SK-N-SH treated with all-trans-retinoic acid at 6 μM for 48 hours (cell line): ENCODE data around the gene CPA5.

ENCODE experiments used
- ATAC-seq: fragments of 200-7000 bp; cut with Tn5 transposase; 3 replicates; pipeline ENCODE4 v1.9.1; 2020; ENCODE audit warnings: mild to moderate bottlenecking, moderate library complexity
- CSDC2 ChIP-seq: fragments of 250-450 bp; sonication (Bioruptor Pico); IDR thresholded peaks from 2 replicates; pipeline ENCODE4 v1.5.0; 2020; ENCODE audit warnings: mild to moderate bottlenecking, moderate library complexity
- ESRRG ChIP-seq: fragments of 250-450 bp; sonication (Bioruptor Pico); IDR thresholded peaks from 2 replicates; pipeline ENCODE4 v1.6.1; 2021; ENCODE audit warnings: mild to moderate bottlenecking
- ISL1 ChIP-seq: fragments of 250-450 bp; sonication (Bioruptor Pico); IDR thresholded peaks from 2 replicates; pipeline ENCODE4 v2.1.2; 2022; ENCODE audit warnings: mild to moderate bottlenecking, moderate library complexity
- OSR1 ChIP-seq: fragments of 250-450 bp; sonication (Bioruptor Pico); IDR thresholded peaks from 2 replicates; pipeline ENCODE4 v1.8.0; 2022; ENCODE audit warnings: moderate library complexity, mild to moderate bottlenecking, inconsistent platforms
- PPARA ChIP-seq: fragments of 250-450 bp; sonication (Bioruptor Pico); IDR thresholded peaks from 2 replicates; pipeline ENCODE4 v1.5.0; 2020; ENCODE audit warnings: mild to moderate bottlenecking, borderline replicate concordance
- RARB ChIP-seq: fragments of 250-450 bp; sonication (Bioruptor Pico); IDR thresholded peaks from 2 replicates; pipeline ENCODE4 v1.8.0; 2021; ENCODE audit warnings: mild to moderate bottlenecking, moderate library complexity
- TCF4 ChIP-seq: fragments of 250-450 bp; sonication (Bioruptor Pico); IDR thresholded peaks from 2 replicates; pipeline ENCODE4 v1.8.0; 2021; ENCODE audit warnings: mild to moderate bottlenecking, moderate library complexity, borderline replicate concordance
- TOX ChIP-seq: fragments of 250-450 bp; sonication (Bioruptor Pico); IDR thresholded peaks from 2 replicates; pipeline ENCODE4 v1.8.0; 2021; ENCODE audit warnings: mild to moderate bottlenecking, moderate library complexity, borderline replicate concordance
- TSHZ2 ChIP-seq: fragments of 250-450 bp; sonication (Bioruptor Pico); IDR thresholded peaks from 2 replicates; pipeline ENCODE4 v1.5.0; 2020; ENCODE audit warnings: mild to moderate bottlenecking, moderate library complexity
- ZC3H10 ChIP-seq: fragments of 250-450 bp; sonication (Bioruptor Pico); IDR thresholded peaks from 2 replicates; pipeline ENCODE4 v1.5.1; 2021; ENCODE audit warnings: mild to moderate bottlenecking, moderate library complexity
- ZFP3 ChIP-seq: fragments of 250-450 bp; sonication (Bioruptor Pico); IDR thresholded peaks from 2 replicates; pipeline ENCODE4 v1.5.0; 2020; ENCODE audit warnings: mild to moderate bottlenecking, moderate library complexity
- ZFP30 ChIP-seq: fragments of 450-650 bp; formaldehyde crosslinking; IDR thresholded peaks from 2 replicates; pipeline ENCODE4 v1.5.0; 2022; ENCODE audit warnings: mild to moderate bottlenecking, moderate library complexity
- ZNF565 ChIP-seq: fragments of 450-650 bp; formaldehyde crosslinking; conservative IDR thresholded peaks from 2 replicates; pipeline ENCODE4 v1.5.0; 2020; ENCODE audit warnings: low read depth, mild to moderate bottlenecking, moderate library complexity
- ZNF70 ChIP-seq: fragments of 450-650 bp; formaldehyde crosslinking; IDR thresholded peaks from 2 replicates; pipeline ENCODE4 v1.5.0; 2020; ENCODE audit warnings: mild to moderate bottlenecking, moderate library complexity
- ZNF8 ChIP-seq: fragments of 450-650 bp; formaldehyde crosslinking; IDR thresholded peaks from 2 replicates; pipeline ENCODE4 v1.5.0; 2020; ENCODE audit warnings: mild to moderate bottlenecking, moderate library complexity
- TF ChIP-seq, protein P1 (sequence below): fragments of 250-450 bp; sonication (Bioruptor Pico); IDR thresholded peaks from 2 replicates; pipeline ENCODE4 v1.8.0; 2020; ENCODE audit warnings: mild to moderate bottlenecking, moderate library complexity, borderline replicate concordance
- TF ChIP-seq, protein P2 (sequence below): fragments of 250-450 bp; sonication (Bioruptor Pico); IDR thresholded peaks from 2 replicates; pipeline ENCODE4 v1.8.0; 2021; ENCODE audit warnings: low read depth, mild to moderate bottlenecking, moderate library complexity, borderline replicate concordance
- TF ChIP-seq, protein P3 (sequence below): fragments of 250-450 bp; sonication (Bioruptor Pico); IDR thresholded peaks from 2 replicates; pipeline ENCODE4 v1.5.1; 2021; ENCODE audit warnings: mild to moderate bottlenecking, moderate library complexity

Gene CPA5

DNA sequence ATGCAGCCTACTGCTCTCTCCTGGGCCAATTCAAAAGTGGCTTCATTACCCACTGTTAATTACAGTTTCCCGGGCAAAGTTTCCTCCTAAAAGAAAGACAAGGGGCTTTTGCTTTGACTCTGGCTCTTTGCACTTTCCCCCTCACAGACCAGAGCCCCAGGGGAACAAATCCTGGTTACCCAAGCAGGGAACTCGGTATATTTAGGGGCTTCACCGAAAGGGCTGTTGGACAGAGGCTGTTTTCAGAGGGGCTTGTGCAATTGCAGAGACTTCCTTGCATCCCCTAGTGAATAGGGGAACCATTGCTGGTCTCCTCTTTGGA, 42.7 kb downstream of the CPA5 start:
- TF ChIP-seq ESRRG (CRISPR knock-in tag) (no peak), ISL1 (CRISPR knock-in tag) (no peak), ZNF565 (CRISPR knock-in tag) (no peak), TSHZ2 (CRISPR knock-in tag) (no peak)
- no peak for ATAC-seq

GRCh38 chr7:130387628-130388403, 43.2 kb downstream of the CPA5 start:
- ATAC-seq, result no peak

DNA sequence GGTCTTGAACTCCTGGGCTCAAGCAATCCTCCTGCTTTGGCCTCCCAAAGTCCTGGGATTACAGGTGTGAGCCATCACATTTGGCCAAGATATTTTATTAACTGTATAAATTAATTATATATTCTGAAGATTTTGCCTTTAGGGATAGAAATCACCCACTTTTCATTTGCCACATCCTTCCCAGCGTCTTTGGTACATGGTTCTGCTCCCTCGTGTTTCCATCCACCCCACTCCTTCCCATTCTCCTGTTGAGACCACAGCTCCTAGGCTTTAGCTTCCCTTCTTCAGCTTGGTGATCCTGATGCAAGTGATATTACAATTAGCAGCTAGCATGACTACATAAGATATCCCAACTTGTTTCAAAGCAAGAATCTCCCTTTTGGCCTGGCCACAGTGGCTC, 44.1 kb downstream of the CPA5 start:
- no peak for ATAC-seq
- TF ChIP-seq, protein P1, sequence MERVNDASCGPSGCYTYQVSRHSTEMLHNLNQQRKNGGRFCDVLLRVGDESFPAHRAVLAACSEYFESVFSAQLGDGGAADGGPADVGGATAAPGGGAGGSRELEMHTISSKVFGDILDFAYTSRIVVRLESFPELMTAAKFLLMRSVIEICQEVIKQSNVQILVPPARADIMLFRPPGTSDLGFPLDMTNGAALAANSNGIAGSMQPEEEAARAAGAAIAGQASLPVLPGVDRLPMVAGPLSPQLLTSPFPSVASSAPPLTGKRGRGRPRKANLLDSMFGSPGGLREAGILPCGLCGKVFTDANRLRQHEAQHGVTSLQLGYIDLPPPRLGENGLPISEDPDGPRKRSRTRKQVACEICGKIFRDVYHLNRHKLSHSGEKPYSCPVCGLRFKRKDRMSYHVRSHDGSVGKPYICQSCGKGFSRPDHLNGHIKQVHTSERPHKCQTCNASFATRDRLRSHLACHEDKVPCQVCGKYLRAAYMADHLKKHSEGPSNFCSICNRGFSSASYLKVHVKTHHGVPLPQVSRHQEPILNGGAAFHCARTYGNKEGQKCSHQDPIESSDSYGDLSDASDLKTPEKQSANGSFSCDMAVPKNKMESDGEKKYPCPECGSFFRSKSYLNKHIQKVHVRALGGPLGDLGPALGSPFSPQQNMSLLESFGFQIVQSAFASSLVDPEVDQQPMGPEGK (CRISPR knock-in tag), result no peak
- TF ChIP-seq TCF4 (CRISPR knock-in tag), result no peak

More at GRCh38 chr7:130387628-130388403, 43.2 kb downstream of the CPA5 start:
- no peak for TF ChIP-seq RARB
- TF ChIP-seq OSR1 (CRISPR knock-in tag), result no peak
- no peak for TF ChIP-seq ZFP30 (CRISPR knock-in tag)
- no peak for TF ChIP-seq ZNF70 (CRISPR knock-in tag)
- no peak for TF ChIP-seq ZNF8
- TF ChIP-seq ZC3H10, result no peak
- TF ChIP-seq, protein P2, sequence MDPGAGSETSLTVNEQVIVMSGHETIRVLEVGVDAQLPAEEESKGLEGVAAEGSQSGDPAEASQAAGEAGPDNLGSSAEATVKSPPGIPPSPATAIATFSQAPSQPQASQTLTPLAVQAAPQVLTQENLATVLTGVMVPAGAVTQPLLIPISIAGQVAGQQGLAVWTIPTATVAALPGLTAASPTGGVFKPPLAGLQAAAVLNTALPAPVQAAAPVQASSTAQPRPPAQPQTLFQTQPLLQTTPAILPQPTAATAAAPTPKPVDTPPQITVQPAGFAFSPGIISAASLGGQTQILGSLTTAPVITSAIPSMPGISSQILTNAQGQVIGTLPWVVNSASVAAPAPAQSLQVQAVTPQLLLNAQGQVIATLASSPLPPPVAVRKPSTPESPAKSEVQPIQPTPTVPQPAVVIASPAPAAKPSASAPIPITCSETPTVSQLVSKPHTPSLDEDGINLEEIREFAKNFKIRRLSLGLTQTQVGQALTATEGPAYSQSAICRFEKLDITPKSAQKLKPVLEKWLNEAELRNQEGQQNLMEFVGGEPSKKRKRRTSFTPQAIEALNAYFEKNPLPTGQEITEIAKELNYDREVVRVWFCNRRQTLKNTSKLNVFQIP (CRISPR knock-in tag), result no peak
- no peak for TF ChIP-seq ZNF565 (CRISPR knock-in tag)
- TF ChIP-seq, protein P3, sequence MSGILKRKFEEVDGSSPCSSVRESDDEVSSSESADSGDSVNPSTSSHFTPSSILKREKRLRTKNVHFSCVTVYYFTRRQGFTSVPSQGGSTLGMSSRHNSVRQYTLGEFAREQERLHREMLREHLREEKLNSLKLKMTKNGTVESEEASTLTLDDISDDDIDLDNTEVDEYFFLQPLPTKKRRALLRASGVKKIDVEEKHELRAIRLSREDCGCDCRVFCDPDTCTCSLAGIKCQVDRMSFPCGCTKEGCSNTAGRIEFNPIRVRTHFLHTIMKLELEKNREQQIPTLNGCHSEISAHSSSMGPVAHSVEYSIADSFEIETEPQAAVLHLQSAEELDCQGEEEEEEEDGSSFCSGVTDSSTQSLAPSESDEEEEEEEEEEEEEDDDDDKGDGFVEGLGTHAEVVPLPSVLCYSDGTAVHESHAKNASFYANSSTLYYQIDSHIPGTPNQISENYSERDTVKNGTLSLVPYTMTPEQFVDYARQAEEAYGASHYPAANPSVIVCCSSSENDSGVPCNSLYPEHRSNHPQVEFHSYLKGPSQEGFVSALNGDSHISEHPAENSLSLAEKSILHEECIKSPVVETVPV (CRISPR knock-in tag), result no peak
- no peak for TF ChIP-seq TSHZ2 (CRISPR knock-in tag)
- TF ChIP-seq PPARA (CRISPR knock-in tag), result no peak
- TF ChIP-seq ZFP3 (CRISPR knock-in tag), result no peak
- TF ChIP-seq CSDC2 (CRISPR knock-in tag), result no peak
- no peak for TF ChIP-seq TOX (CRISPR knock-in tag)
